ENCODE data around the gene GABRD. TPM values are rescaled to one million over a fixed set of nuclear protein-coding genes. Genes with fewer than 3 reads are reported as not detected.

The GABRD gene
- not detected in 2 replicates for total RNA-seq

- ATAC-seq (ENCODE audit: low read depth) (peak; percentile 54), DNase-seq (no peak)
- no peak for TF ChIP-seq CTCF (IDR thresholded peaks at IDR 0.05)
- Mint-ChIP-seq H3K4me1 (peaks cover 3% of the 10 kb centered on the region), H3K27ac (no peak within 1 kb of the TSS), H3K27me3 (peaks cover 71% of the 10 kb centered on the region), H3K36me3 (ENCODE audit: low read depth) (no peaks in the 10 kb centered on the region), H3K9me3 (no peaks in the 10 kb centered on the region), H3K4me3 (peak within 1 kb of the TSS; percentile 63)
- intact Hi-C loops (cut with micrococcal nuclease), result no loop called here
- ChIA-PET CTCF (no interaction called here), POLR2A (no interaction called here)
Observed at GRCh38 chr1:2019172-2019543, at the start of gene GABRD. GABRD (plus strand) TSS chr1:2019345; CDS start chr1:2019424, 79 bp downstream.

- Mint-ChIP-seq H3K9me3 (no peaks in the 10 kb centered on the region), H3K4me3 (no peak overlapping the region), H3K4me1 (no peaks in the 10 kb centered on the region), H3K27me3 (peaks cover 7% of the 10 kb centered on the region), H3K36me3 (ENCODE audit: low read depth) (no peaks in the 10 kb centered on the region), H3K27ac (no peak overlapping the region)
- ATAC-seq (ENCODE audit: low read depth), result no peak
- DNase-seq, result no peak
- intact Hi-C loops (cut with micrococcal nuclease), result loop anchor here (10.0 kb wide), 1 partner anchor 205 kb away; no protein-coding TSS in a partner anchor
- ChIA-PET POLR2A (no interaction called here), CTCF (interaction anchor here (1.1 kb wide), 1 partner anchor 75 kb away, joined by 3 read pairs; no protein-coding TSS in a partner anchor)
- no peak for TF ChIP-seq CTCF (IDR thresholded peaks at IDR 0.05)
Observed at GRCh38 chr1:1969505-1969900, 49.6 kb upstream of the GABRD start.

GRCh38 chr1:1969953-1970716 lies 49.0 kb upstream of the GABRD start:
- H3K27ac Mint-ChIP-seq, result no peak overlapping the region
- H3K4me1 Mint-ChIP-seq, result no peaks in the 10 kb centered on the region
- H3K27me3 Mint-ChIP-seq, result peaks cover 8% of the 10 kb centered on the region
- DNase-seq (no peak), ATAC-seq (ENCODE audit: low read depth) (no peak)
- TF ChIP-seq CTCF (IDR thresholded peaks at IDR 0.05), result no peak
- no peaks in the 10 kb centered on the region for H3K36me3 Mint-ChIP-seq (ENCODE audit: low read depth)
- H3K9me3 Mint-ChIP-seq, result no peaks in the 10 kb centered on the region
- no peak overlapping the region for H3K4me3 Mint-ChIP-seq
- ChIA-PET POLR2A (no interaction called here), CTCF (interaction anchor here (1.1 kb wide), 1 partner anchor 74 kb away, joined by 3 read pairs; no protein-coding TSS in a partner anchor)
- intact Hi-C loops (cut with micrococcal nuclease), result loop anchor here (10.0 kb wide), 1 partner anchor 205 kb away; no protein-coding TSS in a partner anchor

- Mint-ChIP-seq H3K4me3 (no peak overlapping the region), H3K4me1 (no peaks in the 10 kb centered on the region), H3K27ac (no peak overlapping the region), H3K9me3 (no peaks in the 10 kb centered on the region), H3K36me3 (ENCODE audit: low read depth) (no peaks in the 10 kb centered on the region), H3K27me3 (peaks cover 9% of the 10 kb centered on the region)
- DNase-seq, result no peak
- no peak for TF ChIP-seq CTCF (IDR thresholded peaks at IDR 0.05)
- no peak for ATAC-seq (ENCODE audit: low read depth)
- intact Hi-C loops (cut with micrococcal nuclease), result no loop called here
- POLR2A ChIA-PET, result no interaction called here
- CTCF ChIA-PET, result no interaction called here
Observed at GRCh38 chr1:1971017-1971416, 48.1 kb upstream of the GABRD start.

- H3K4me3 Mint-ChIP-seq, result no peak overlapping the region
- TF ChIP-seq CTCF (IDR thresholded peaks at IDR 0.05), result no peak
Observed at GRCh38 chr1:1971688-1972087, 47.5 kb upstream of the GABRD start.

More at GRCh38 chr1:1971688-1972087, 47.5 kb upstream of the GABRD start:
- H3K27ac Mint-ChIP-seq, result no peak overlapping the region
- no peaks in the 10 kb centered on the region for H3K9me3 Mint-ChIP-seq
- intact Hi-C loops (cut with micrococcal nuclease), result no loop called here
- CTCF ChIA-PET, result no interaction called here
- H3K36me3 Mint-ChIP-seq (ENCODE audit: low read depth), result no peaks in the 10 kb centered on the region
- H3K4me1 Mint-ChIP-seq, result no peaks in the 10 kb centered on the region
- DNase-seq, result no peak
- peaks cover 9% of the 10 kb centered on the region for H3K27me3 Mint-ChIP-seq
- POLR2A ChIA-PET, result no interaction called here
- ATAC-seq (ENCODE audit: low read depth), result no peak

Measured in activated B cell treated with CpG ODN at 0.5 μM for 24 hours (primary cell).